BJ (cell line): ENCODE measurements around the gene ANKRD42. TPM values are rescaled to one million over a fixed set of nuclear protein-coding genes. Genes with fewer than 3 reads are reported as not detected.

Source experiments
- CTCF ChIA-PET: fragments of 350-600 bp; formaldehyde crosslinking; extraction: SDS; loops from one replicate; lab custom pipeline; 2021; ENCODE audit warnings: antibody characterized with exemption, inconsistent platforms; lab: Yijun Ruan, JAX
- POLR2A ChIA-PET: fragments of 300-600 bp; sonication (Branson Sonifier 250); formaldehyde crosslinking; extraction: SDS; loops from one replicate; lab custom pipeline; 2021; ENCODE audit warnings: antibody characterized with exemption; lab: Charles Lee
- DNase-seq: peaks from one replicate; pipeline ENCODE4 v3.0.0-alpha.2; 2011; ENCODE audit warnings: low read depth
- H3K27me3 ChIP-seq: 2 replicates; pipeline ENCODE4 v1.6.0; 2011; ENCODE audit warnings: low read length; ENCODE audit not compliant: control insufficient read depth, insufficient read depth
- H3K36me3 ChIP-seq: 2 replicates; pipeline ENCODE4 v1.5.1; 2011; ENCODE audit warnings: low read length; ENCODE audit not compliant: control insufficient read depth, insufficient read depth
- H3K4me3 ChIP-seq: 2 replicates; pipeline ENCODE4 v1.5.1; 2011; ENCODE audit warnings: low read depth, mild to moderate bottlenecking, control low read depth, low read length
- CTCF ChIP-seq: IDR thresholded peaks from 2 replicates; pipeline ENCODE4 v1.5.1; 2011; ENCODE audit warnings: low read depth, mild to moderate bottlenecking, control low read depth, inconsistent platforms, low read length, moderate library complexity; ENCODE audit not compliant: insufficient read depth
- polyA plus RNA-seq: library from polyadenylated mRNA; depleted of rRNA; stranded (reverse); fragments of >200 nt; gene quantifications from 2 replicates; pipeline ENCODE4 v1.2.3, GENCODE V29; 2011; rRNA removed
- small RNA-seq: library from RNA; depleted of rRNA; stranded (forward); fragments of <200 nt; gene quantifications from one replicate; pipeline ENCODE3, GENCODE V24; 2012; ENCODE audit warnings: low replicate concordance, low read depth; ENCODE audit not compliant: insufficient read length

ANKRD42 gene
- polyA plus RNA-seq, 1 experiment = 5.1 TPM

- H3K27me3 ChIP-seq = peaks cover 2% of the 10 kb centered on the region; the same call in 1 of the 2 replicates
- ChIA-PET CTCF (interaction anchor here (0.7 to 3.8 kb wide), 20 partner anchors 8 to 575 kb away, joined by 3 to 27 read pairs (median 6); partner anchors contain the start of gene DDIAS), POLR2A (interaction anchor here (0.6 kb wide), 1 partner anchor 9 kb away, joined by 3 read pairs; no protein-coding TSS in a partner anchor)
- no peak for TF ChIP-seq CTCF
- no peak overlapping the region for H3K4me3 ChIP-seq
- H3K36me3 ChIP-seq = no peaks in the 10 kb centered on the region
- no peak for DNase-seq
Observed at GRCh38 chr11:83293457-83293774, 99.9 kb downstream of the ANKRD42 start.

- POLR2A ChIA-PET = no interaction called here
- no peak for DNase-seq
- CTCF ChIA-PET = interaction anchor here (1.1 to 2.4 kb wide), 6 partner anchors 10 to 526 kb away, joined by 4 to 25 read pairs (median 6); no protein-coding TSS in a partner anchor
- H3K36me3 ChIP-seq = no peaks in the 10 kb centered on the region
- H3K27me3 ChIP-seq = peaks cover 2% of the 10 kb centered on the region; the same call in 1 of the 2 replicates
- no peak for TF ChIP-seq CTCF
- H3K4me3 ChIP-seq = no peak overlapping the region
Observed at GRCh38 chr11:83294208-83294607, 100.7 kb downstream of the ANKRD42 start.

Small RNAs within 50 kb of the gene (small RNA-seq; reads per million reads assigned to genes)
- not detected for gene AP000873.5

Other genes with a start within 250 kb of the ANKRD42 start
- gene RAB30, start 121.8 kb upstream of the ANKRD42 start, polyA plus RNA-seq = 14.0 and 15.9 TPM in 2 replicates
- gene PCF11, start 36.6 kb upstream of the ANKRD42 start, polyA plus RNA-seq = 14.6 and 23.1 TPM in 2 replicates
- 22.6 and 56.2 TPM in 2 replicates for gene CCDC90B, start 92.7 kb downstream of the ANKRD42 start, polyA plus RNA-seq